HepG2 (cell line): ENCODE measurements around the gene SLC38A3. TPM values are rescaled to one million over a fixed set of nuclear protein-coding genes. Genes with fewer than 3 reads are reported as not detected.

ENCODE experiments used
- KAT8 ChIP-seq: IDR thresholded peaks from 2 replicates; pipeline ENCODE4 v1.6.1; 2016; ENCODE audit warnings: missing genetic modification reagents, missing compliant biosample characterization
- MIER2 ChIP-seq: IDR thresholded peaks from 2 replicates; pipeline ENCODE4 v1.6.1; 2016; ENCODE audit warnings: missing biosample characterization, missing genetic modification reagents
- ZNF546 ChIP-seq: sonication (generic); formaldehyde crosslinking; conservative IDR thresholded peaks from 2 replicates; pipeline ENCODE4 v1.8.1; 2023; ENCODE audit warnings: mild to moderate bottlenecking, missing genetic modification reagents
- ZNF550 ChIP-seq: sonication (generic); formaldehyde crosslinking; IDR thresholded peaks from 2 replicates; pipeline ENCODE4 v1.4.0; 2020; ENCODE audit warnings: mild to moderate bottlenecking, missing genetic modification reagents, borderline replicate concordance
- ZNF569 ChIP-seq: sonication (generic); formaldehyde crosslinking; IDR thresholded peaks from 2 replicates; pipeline ENCODE4 v1.5.0; 2020; ENCODE audit warnings: mild to moderate bottlenecking, missing genetic modification reagents, moderate library complexity, borderline replicate concordance
- ZNF570 ChIP-seq: sonication (generic); formaldehyde crosslinking; IDR thresholded peaks from 2 replicates; pipeline ENCODE4 v1.4.0; 2020; ENCODE audit warnings: mild to moderate bottlenecking, missing genetic modification reagents, borderline replicate concordance
- ZNF773 ChIP-seq: sonication (generic); formaldehyde crosslinking; IDR thresholded peaks from 2 replicates; pipeline ENCODE4 v1.4.0; 2020; ENCODE audit warnings: missing genetic modification reagents, borderline replicate concordance
- ZSCAN30 ChIP-seq: sonication (generic); formaldehyde crosslinking; IDR thresholded peaks from 2 replicates; pipeline ENCODE4 v1.5.0; 2020; ENCODE audit warnings: mild to moderate bottlenecking, missing genetic modification reagents
- polyA plus RNA-seq, 8 experiments: library from polyadenylated mRNA; depleted of rRNA in 3 of 8; stranded (reverse) in 7 of 8; unstranded in 1 of 8; fragments of >200 nt; fragmentation: Illumina TruSeq in 4 of 8; extraction: Trizol in 4 of 8; gene quantifications; 2 replicates each; pipeline versions ENCODE4 v1.2.1 to v1.2.3, GENCODE V29; 2011 to 2016; ENCODE audit warnings: low read depth in 4 of 8, missing spikeins in 1 of 8, mixed read lengths in 1 of 8; ENCODE audit not compliant: insufficient read depth in 1 of 8
- total RNA-seq, 5 experiments: library from RNA; depleted of rRNA; stranded (reverse); fragments of >200 nt; fragmentation: Illumina TruSeq; extraction: Trizol; gene quantifications; 2 replicates each; pipeline ENCODE4 v1.2.3, GENCODE V29; 2016; ENCODE audit warnings: low read depth in 1 of 5
- TF ChIP-seq, protein P1 (sequence below): sonication (generic); formaldehyde crosslinking; IDR thresholded peaks from 2 replicates; pipeline ENCODE4 v1.4.0; 2020; ENCODE audit warnings: low read depth, mild to moderate bottlenecking, missing genetic modification reagents
- TF ChIP-seq, protein P2 (sequence below): sonication (generic); formaldehyde crosslinking; IDR thresholded peaks from 2 replicates; pipeline ENCODE4 v1.4.0; 2020; ENCODE audit warnings: low read depth, missing genetic modification reagents
- TF ChIP-seq, protein P3 (sequence below): sonication (generic); formaldehyde crosslinking; IDR thresholded peaks from 2 replicates; pipeline ENCODE4 v1.8.0; 2022; ENCODE audit warnings: mild to moderate bottlenecking, missing genetic modification reagents, borderline replicate concordance
- TF ChIP-seq, protein P4 (sequence below): sonication (generic); formaldehyde crosslinking; IDR thresholded peaks from 2 replicates; pipeline ENCODE4 v1.8.1; 2022; ENCODE audit warnings: mild to moderate bottlenecking, missing genetic modification reagents
- TF ChIP-seq, protein P5 (sequence below): sonication (generic); formaldehyde crosslinking; IDR thresholded peaks from 2 replicates; pipeline ENCODE4 v1.5.1; 2020; ENCODE audit warnings: missing genetic modification reagents, mild to moderate bottlenecking, borderline replicate concordance
- TF ChIP-seq, protein P6 (sequence below): sonication (generic); formaldehyde crosslinking; IDR thresholded peaks from 2 replicates; pipeline ENCODE4 v1.5.1; 2020; ENCODE audit warnings: mild to moderate bottlenecking, missing genetic modification reagents, moderate library complexity

SLC38A3 gene
- total and polyA plus RNA-seq, 2 of the 13 experiments (the other 11 are each of a cell fraction or from before 2014, with no cell fraction given) = 29.8 to 164 TPM

DNA sequence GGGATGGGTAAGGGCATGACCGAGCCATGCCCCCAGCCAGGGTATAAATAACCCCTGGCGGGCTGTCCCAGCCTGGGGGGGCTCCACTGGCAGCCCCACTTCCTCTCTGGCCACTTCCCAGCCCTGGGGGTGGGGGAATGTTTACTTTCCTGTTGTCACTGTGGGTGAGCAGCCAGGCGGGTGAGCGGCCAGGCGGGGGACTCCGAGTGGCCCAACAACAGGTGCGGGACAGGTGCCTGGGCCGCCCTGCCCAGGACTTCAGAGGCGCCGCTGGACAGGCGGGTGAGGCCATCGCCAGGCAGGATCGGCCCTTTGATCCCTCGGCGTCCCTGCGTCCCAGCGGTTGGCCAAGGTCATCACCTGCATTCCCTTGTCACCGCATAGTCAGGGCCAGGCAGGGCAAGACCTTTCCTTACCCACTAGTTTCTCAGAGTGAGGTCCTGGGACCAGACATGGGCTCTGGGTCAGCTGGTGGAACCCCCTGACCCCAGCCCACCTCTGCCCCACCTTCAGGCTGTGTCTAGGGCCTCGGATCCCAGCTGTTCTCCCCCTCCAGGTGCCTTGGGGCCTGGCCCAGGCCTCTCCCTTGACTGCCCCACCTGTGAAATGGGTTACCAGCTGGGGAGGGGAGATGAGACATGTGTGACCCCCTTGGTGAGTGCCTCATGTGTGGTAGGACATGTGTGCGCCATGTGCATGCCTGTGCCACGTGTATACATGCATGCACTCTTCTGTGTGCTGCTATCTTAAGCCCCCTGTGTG is 33.4 kb upstream of the SLC38A3 start (continued):
- TF ChIP-seq, protein P1, sequence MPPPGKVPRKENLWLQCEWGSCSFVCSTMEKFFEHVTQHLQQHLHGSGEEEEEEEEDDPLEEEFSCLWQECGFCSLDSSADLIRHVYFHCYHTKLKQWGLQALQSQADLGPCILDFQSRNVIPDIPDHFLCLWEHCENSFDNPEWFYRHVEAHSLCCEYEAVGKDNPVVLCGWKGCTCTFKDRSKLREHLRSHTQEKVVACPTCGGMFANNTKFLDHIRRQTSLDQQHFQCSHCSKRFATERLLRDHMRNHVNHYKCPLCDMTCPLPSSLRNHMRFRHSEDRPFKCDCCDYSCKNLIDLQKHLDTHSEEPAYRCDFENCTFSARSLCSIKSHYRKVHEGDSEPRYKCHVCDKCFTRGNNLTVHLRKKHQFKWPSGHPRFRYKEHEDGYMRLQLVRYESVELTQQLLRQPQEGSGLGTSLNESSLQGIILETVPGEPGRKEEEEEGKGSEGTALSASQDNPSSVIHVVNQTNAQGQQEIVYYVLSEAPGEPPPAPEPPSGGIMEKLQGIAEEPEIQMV = peak; percentile 52; the same call in 1 of the 2 replicates
- TF ChIP-seq, protein P2, sequence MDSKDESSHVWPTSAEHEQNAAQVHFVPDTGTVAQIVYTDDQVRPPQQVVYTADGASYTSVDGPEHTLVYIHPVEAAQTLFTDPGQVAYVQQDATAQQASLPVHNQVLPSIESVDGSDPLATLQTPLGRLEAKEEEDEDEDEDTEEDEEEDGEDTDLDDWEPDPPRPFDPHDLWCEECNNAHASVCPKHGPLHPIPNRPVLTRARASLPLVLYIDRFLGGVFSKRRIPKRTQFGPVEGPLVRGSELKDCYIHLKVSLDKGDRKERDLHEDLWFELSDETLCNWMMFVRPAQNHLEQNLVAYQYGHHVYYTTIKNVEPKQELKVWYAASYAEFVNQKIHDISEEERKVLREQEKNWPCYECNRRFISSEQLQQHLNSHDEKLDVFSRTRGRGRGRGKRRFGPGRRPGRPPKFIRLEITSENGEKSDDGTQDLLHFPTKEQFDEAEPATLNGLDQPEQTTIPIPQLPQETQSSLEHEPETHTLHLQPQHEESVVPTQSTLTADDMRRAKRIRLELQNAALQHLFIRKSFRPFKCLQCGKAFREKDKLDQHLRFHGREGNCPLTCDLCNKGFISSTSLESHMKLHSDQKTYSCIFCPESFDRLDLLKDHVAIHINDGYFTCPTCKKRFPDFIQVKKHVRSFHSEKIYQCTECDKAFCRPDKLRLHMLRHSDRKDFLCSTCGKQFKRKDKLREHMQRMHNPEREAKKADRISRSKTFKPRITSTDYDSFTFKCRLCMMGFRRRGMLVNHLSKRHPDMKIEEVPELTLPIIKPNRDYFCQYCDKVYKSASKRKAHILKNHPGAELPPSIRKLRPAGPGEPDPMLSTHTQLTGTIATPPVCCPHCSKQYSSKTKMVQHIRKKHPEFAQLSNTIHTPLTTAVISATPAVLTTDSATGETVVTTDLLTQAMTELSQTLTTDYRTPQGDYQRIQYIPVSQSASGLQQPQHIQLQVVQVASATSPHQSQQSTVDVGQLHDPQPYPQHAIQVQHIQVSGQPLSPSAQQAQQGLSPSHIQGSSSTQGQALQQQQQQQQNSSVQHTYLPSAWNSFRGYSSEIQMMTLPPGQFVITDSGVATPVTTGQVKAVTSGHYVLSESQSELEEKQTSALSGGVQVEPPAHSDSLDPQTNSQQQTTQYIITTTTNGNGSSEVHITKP (CRISPR knock-in tag) = peak; percentile 84
- TF ChIP-seq, protein P3, sequence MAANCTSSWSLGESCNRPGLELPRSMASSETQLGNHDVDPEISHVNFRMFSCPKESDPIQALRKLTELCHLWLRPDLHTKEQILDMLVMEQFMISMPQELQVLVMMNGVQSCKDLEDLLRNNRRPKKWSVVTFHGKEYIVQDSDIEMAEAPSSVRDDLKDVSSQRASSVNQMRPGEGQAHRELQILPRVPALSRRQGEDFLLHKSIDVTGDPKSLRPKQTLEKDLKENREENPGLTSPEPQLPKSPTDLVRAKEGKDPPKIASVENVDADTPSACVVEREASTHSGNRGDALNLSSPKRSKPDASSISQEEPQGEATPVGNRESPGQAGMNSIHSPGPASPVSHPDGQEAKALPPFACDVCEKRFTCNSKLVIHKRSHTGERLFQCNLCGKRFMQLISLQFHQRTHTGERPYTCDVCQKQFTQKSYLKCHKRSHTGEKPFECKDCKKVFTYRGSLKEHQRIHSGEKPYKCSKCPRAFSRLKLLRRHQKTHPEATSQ (CRISPR knock-in tag) = no peak; the same call in 1 of the 2 replicates
- TF ChIP-seq ZNF546 (CRISPR knock-in tag) (0 out of 2 replicates have a peak, but pooled peaks have one; percentile 81), ZNF550 (CRISPR knock-in tag) (no peak), ZNF569 (CRISPR knock-in tag) (no peak), KAT8 (CRISPR knock-in tag) (peak; percentile 89), MIER2 (CRISPR knock-in tag) (peak; percentile 86), ZNF570 (CRISPR knock-in tag) (no peak), ZNF773 (no peak), ZSCAN30 (CRISPR knock-in tag) (no peak)
- TF ChIP-seq, protein P4, sequence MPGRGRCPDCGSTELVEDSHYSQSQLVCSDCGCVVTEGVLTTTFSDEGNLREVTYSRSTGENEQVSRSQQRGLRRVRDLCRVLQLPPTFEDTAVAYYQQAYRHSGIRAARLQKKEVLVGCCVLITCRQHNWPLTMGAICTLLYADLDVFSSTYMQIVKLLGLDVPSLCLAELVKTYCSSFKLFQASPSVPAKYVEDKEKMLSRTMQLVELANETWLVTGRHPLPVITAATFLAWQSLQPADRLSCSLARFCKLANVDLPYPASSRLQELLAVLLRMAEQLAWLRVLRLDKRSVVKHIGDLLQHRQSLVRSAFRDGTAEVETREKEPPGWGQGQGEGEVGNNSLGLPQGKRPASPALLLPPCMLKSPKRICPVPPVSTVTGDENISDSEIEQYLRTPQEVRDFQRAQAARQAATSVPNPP (CRISPR knock-in tag) = 0 out of 2 replicates have a peak, but pooled peaks have one; percentile 19
- TF ChIP-seq, protein P5, sequence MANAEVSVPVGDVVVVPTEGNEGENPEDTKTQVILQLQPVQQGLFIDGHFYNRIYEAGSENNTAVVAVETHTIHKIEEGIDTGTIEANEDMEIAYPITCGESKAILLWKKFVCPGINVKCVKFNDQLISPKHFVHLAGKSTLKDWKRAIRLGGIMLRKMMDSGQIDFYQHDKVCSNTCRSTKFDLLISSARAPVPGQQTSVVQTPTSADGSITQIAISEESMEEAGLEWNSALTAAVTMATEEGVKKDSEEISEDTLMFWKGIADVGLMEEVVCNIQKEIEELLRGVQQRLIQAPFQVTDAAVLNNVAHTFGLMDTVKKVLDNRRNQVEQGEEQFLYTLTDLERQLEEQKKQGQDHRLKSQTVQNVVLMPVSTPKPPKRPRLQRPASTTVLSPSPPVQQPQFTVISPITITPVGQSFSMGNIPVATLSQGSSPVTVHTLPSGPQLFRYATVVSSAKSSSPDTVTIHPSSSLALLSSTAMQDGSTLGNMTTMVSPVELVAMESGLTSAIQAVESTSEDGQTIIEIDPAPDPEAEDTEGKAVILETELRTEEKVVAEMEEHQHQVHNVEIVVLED = peak; percentile 75
- TF ChIP-seq, protein P6, sequence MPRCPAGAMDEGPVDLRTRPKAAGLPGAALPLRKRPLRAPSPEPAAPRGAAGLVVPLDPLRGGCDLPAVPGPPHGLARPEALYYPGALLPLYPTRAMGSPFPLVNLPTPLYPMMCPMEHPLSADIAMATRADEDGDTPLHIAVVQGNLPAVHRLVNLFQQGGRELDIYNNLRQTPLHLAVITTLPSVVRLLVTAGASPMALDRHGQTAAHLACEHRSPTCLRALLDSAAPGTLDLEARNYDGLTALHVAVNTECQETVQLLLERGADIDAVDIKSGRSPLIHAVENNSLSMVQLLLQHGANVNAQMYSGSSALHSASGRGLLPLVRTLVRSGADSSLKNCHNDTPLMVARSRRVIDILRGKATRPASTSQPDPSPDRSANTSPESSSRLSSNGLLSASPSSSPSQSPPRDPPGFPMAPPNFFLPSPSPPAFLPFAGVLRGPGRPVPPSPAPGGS = peak; percentile 99
